H1 (cell line): ENCODE results near the gene VSTM2L. TPM values are rescaled to one million over a fixed set of nuclear protein-coding genes. Genes with fewer than 3 reads are reported as not detected.

ENCODE experiments used
- CTCF ChIA-PET: fragments of 300-600 bp; sonication (Branson Sonifier 250); formaldehyde crosslinking; loops from one replicate; lab custom pipeline; 2021; ENCODE audit not compliant: partially characterized antibody; lab: Charles Lee
- POLR2A ChIA-PET: fragments of 300-600 bp; sonication (Branson Sonifier 250); formaldehyde crosslinking; loops from one replicate; lab custom pipeline; 2021; ENCODE audit warnings: inconsistent platforms; ENCODE audit not compliant: partially characterized antibody; lab: Charles Lee
- DNase-seq, 2 experiments: peaks; one replicate each; pipeline versions ENCODE4 v3.0.0 to v3.0.0-alpha.2; 2010 to 2022; ENCODE audit warnings: low spot score in 2 of 2, low read depth in 1 of 2, mixed read lengths in 1 of 2
- FAIRE-seq: peaks from 2 replicates; lab custom pipeline; 2011; peaks lifted over from hg19 to GRCh38; lab: Jason Lieb, UNC
- H2AFZ ChIP-seq: 2 replicates; pipeline ENCODE4 v1.8.1; 2012; ENCODE audit warnings: low read length, inconsistent platforms
- H2AK5ac ChIP-seq: 2 replicates; pipeline ENCODE4 v1.6.1; 2013; ENCODE audit warnings: low read depth, low read length
- H2BK120ac ChIP-seq: replicated peaks from 2 replicates; pipeline ENCODE3; 2013; ENCODE audit warnings: low read depth, low read length, inconsistent platforms
- H2BK12ac ChIP-seq: 2 replicates; pipeline ENCODE4 v1.6.1; 2013; ENCODE audit warnings: low read depth, low read length
- H2BK15ac ChIP-seq: 2 replicates; pipeline ENCODE4 v1.6.1; 2013; ENCODE audit warnings: low read length
- H2BK20ac ChIP-seq: 2 replicates; pipeline ENCODE4 v1.6.1; 2013; ENCODE audit warnings: low read length
- H2BK5ac ChIP-seq: 2 replicates; pipeline ENCODE4 v1.6.1; 2013; ENCODE audit warnings: low read depth, low read length
- H3K14ac ChIP-seq: 2 replicates; pipeline ENCODE4 v1.6.1; 2013; ENCODE audit warnings: inconsistent platforms; ENCODE audit not compliant: insufficient read length
- H3K18ac ChIP-seq: 2 replicates; pipeline ENCODE4 v1.6.1; 2013; ENCODE audit warnings: low read length; ENCODE audit errors: extremely low read depth
- H3K23ac ChIP-seq: 2 replicates; pipeline ENCODE4 v1.6.1; 2013; ENCODE audit warnings: inconsistent platforms; ENCODE audit not compliant: insufficient read length
- H3K23me2 ChIP-seq: 2 replicates; pipeline ENCODE4 v1.6.1; 2013; ENCODE audit warnings: low read depth, low read length
- H3K27ac ChIP-seq: 2 replicates; pipeline ENCODE4 v1.6.1; 2011; ENCODE audit warnings: low read depth, low read length, inconsistent platforms
- H3K27me3 ChIP-seq, 4 experiments: replicated peaks in 1 of 4; 1 replicate in 1 of 4; 2 replicates in 3 of 4; pipeline versions ENCODE4 v1.6.1 to v1.8.1; 2011 to 2013; ENCODE audit warnings: low read length in 3 of 4, mild to moderate bottlenecking in 3 of 4, inconsistent platforms in 2 of 4, mixed read lengths in 2 of 4, moderate library complexity in 1 of 4; ENCODE audit not compliant: control insufficient read depth in 3 of 4, insufficient read depth in 3 of 4; ENCODE audit errors: extremely low read depth in 1 of 4
- H3K36me3 ChIP-seq, 4 experiments: 2 replicates each; pipeline versions ENCODE4 v1.6.1 to v1.8.1; 2011 to 2013; ENCODE audit warnings: mild to moderate bottlenecking in 4 of 4, low read length in 3 of 4, moderate library complexity in 2 of 4, control low read depth in 1 of 4, inconsistent platforms in 1 of 4; ENCODE audit not compliant: insufficient read depth in 4 of 4, control insufficient read depth in 2 of 4
- H3K4ac ChIP-seq: replicated peaks from 2 replicates; pipeline ENCODE3; 2013; ENCODE audit warnings: low read length, low read depth, mixed read lengths, inconsistent platforms; ENCODE audit not compliant: insufficient read length
- H3K4me1 ChIP-seq, 4 experiments: replicated peaks in 1 of 4; 1 replicate in 1 of 4; 2 replicates in 3 of 4; pipeline versions ENCODE4 v1.6.1 to v1.8.1; 2011 to 2013; ENCODE audit warnings: low read length in 3 of 4, inconsistent platforms in 2 of 4, mixed read lengths in 1 of 4; ENCODE audit not compliant: insufficient read depth in 4 of 4, control insufficient read depth in 3 of 4
- H3K4me2 ChIP-seq, 2 experiments: 2 replicates each; pipeline versions ENCODE4 v1.6.1 to v1.8.1; 2011 to 2013; ENCODE audit warnings: low read depth in 2 of 2, low read length in 2 of 2, control low read depth in 1 of 2, inconsistent platforms in 1 of 2, mild to moderate bottlenecking in 1 of 2; ENCODE audit not compliant: insufficient read depth in 1 of 2
- H3K4me3 ChIP-seq, 4 experiments: fragments of 200-600, 300-600 bp in 1 of 4; sonication (generic), shearing (Covaris generic), sonication (Bioruptor Twin) in 1 of 4; 2 replicates each; pipeline versions ENCODE4 v1.5.1 to v1.8.1; 2011 to 2016; ENCODE audit warnings: low read length in 4 of 4, low read depth in 3 of 4, control low read depth in 2 of 4, inconsistent platforms in 2 of 4, mild to moderate bottlenecking in 2 of 4, mixed read lengths in 1 of 4, moderate library complexity in 1 of 4; ENCODE audit not compliant: insufficient read depth in 2 of 4; ENCODE audit errors: extremely low read depth in 1 of 4
- H3K56ac ChIP-seq: replicated peaks from 2 replicates; pipeline ENCODE3; 2013; ENCODE audit warnings: low read depth, mild to moderate bottlenecking, mixed read lengths, low read length, inconsistent platforms; ENCODE audit not compliant: insufficient read length
- H3K79me1 ChIP-seq: 2 replicates; pipeline ENCODE4 v1.6.1; 2013; ENCODE audit warnings: low read depth, low read length, control low read depth
- H3K79me2 ChIP-seq, 2 experiments: 2 replicates each; pipeline versions ENCODE4 v1.6.1 to v1.8.1; 2012 to 2013; ENCODE audit warnings: low read length in 2 of 2, mild to moderate bottlenecking in 2 of 2, inconsistent platforms in 1 of 2; ENCODE audit not compliant: insufficient read depth in 2 of 2, control insufficient read depth in 1 of 2
- H3K9ac ChIP-seq, 4 experiments: replicated peaks in 1 of 4; 1 replicate in 1 of 4; 2 replicates in 3 of 4; pipeline versions ENCODE4 v1.6.1 to v1.8.1; 2011 to 2013; ENCODE audit warnings: low read depth in 3 of 4, low read length in 3 of 4, control low read depth in 2 of 4, mild to moderate bottlenecking in 2 of 4, moderate library complexity in 2 of 4, inconsistent platforms in 1 of 4; ENCODE audit errors: extremely low read depth in 1 of 4
- H3K9me3 ChIP-seq, 2 experiments: 2 replicates each; pipeline versions ENCODE4 v1.6.1 to v1.8.1; 2012 to 2013; ENCODE audit warnings: mild to moderate bottlenecking in 2 of 2, moderate library complexity in 2 of 2, control low read depth in 1 of 2, inconsistent platforms in 1 of 2, low read depth in 1 of 2, low read length in 1 of 2, mixed read lengths in 1 of 2; ENCODE audit not compliant: insufficient read depth in 2 of 2
- H4K20me1 ChIP-seq, 2 experiments: replicated peaks in 1 of 2; 2 replicates each; pipeline versions ENCODE3 to v1.8.1; 2011 to 2013; ENCODE audit warnings: inconsistent platforms in 2 of 2, low read length in 2 of 2, mild to moderate bottlenecking in 1 of 2; ENCODE audit not compliant: insufficient read depth in 2 of 2, control insufficient read depth in 1 of 2
- H4K5ac ChIP-seq: 2 replicates; pipeline ENCODE4 v1.6.1; 2013; ENCODE audit warnings: low read length, low read depth, mixed read lengths, inconsistent platforms; ENCODE audit not compliant: insufficient read length
- H4K8ac ChIP-seq: 2 replicates; pipeline ENCODE4 v1.8.0; 2013; ENCODE audit warnings: mild to moderate bottlenecking, moderate library complexity, low read length, inconsistent platforms; ENCODE audit not compliant: insufficient read depth; ENCODE audit errors: extremely low read depth
- H4K91ac ChIP-seq: replicated peaks from 2 replicates; pipeline ENCODE3; 2013; ENCODE audit warnings: low read length, mixed read lengths, inconsistent platforms; ENCODE audit not compliant: insufficient read length
- CREB1 ChIP-seq: IDR thresholded peaks from 2 replicates; pipeline ENCODE4 v1.6.1; 2012; ENCODE audit warnings: inconsistent platforms
- SIN3A ChIP-seq, 2 experiments: IDR thresholded peaks in 1 of 2; conservative IDR thresholded peaks in 1 of 2; 2 replicates each; pipeline ENCODE4 v1.6.1; 2011 to 2012; ENCODE audit warnings: low read length in 2 of 2, improper control_type of control experiment in 1 of 2, low read depth in 1 of 2, mild to moderate bottlenecking in 1 of 2
- WGBS, 2 experiments: shearing (Covaris generic) in 1 of 2; methylation state at CpG; one replicate each; pipeline versions ENCODE4 v1.1.6 to v1.1.7; 2013 to 2015; ENCODE audit warnings: low lambda C conversion rate in 2 of 2, mixed read lengths in 2 of 2, inconsistent platforms in 1 of 2, low coverage in 1 of 2, missing lambda C conversion rate in 1 of 2; ENCODE audit not compliant: insufficient replicate concordance in 2 of 2, insufficient coverage in 1 of 2, insufficient read length in 1 of 2; ENCODE audit errors: extremely low coverage in 1 of 2, missing lambda C conversion rate in 1 of 2; 5-methylcytosine and 5-hydroxymethylcytosine counted together
- polyA plus RNA-seq, 7 experiments: library from polyadenylated mRNA; depleted of rRNA in 3 of 7; stranded (reverse) in 5 of 7; unstranded in 2 of 7; fragments of >200 nt in 5 of 7; fragments of 200-250 nt in 2 of 7; gene quantifications; 1 replicate in 5 of 7; 2 replicates in 1 of 7; 4 replicates in 1 of 7; pipeline versions ENCODE4 v1.2.1 to v1.2.3, GENCODE V29; 2011 to 2013; ENCODE audit warnings: missing spikeins in 2 of 7, mixed read lengths in 2 of 7
- total RNA-seq: library from RNA; stranded (reverse); fragmentation: NEBNext Ultra II Directional; extraction: Animal tissue kit (Norgen Biotek cat#: 25700); gene quantifications from 2 replicates; pipeline ENCODE4 v1.2.1, GENCODE V29; 2021

Gene VSTM2L
- total and polyA plus RNA-seq, 2 of the 8 experiments (the other 6 are each of a cell fraction or from before 2014, with no cell fraction given): 1.3 to 3.2 TPM

- no peak overlapping the region for H2AFZ ChIP-seq
- 0 out of 4 replicates have a peak, but pooled peaks cover 0 to 4% of the 10 kb centered on the region in 2 experiments for H3K9me3 ChIP-seq
- CTCF ChIA-PET: interaction anchor here (0.6 to 4.6 kb wide), 6 partner anchors 10 to 96 kb away, joined by 3 to 19 read pairs (median 3); no protein-coding TSS in a partner anchor
- H4K8ac ChIP-seq: no peak overlapping the region
- no peak overlapping the region for H2BK5ac ChIP-seq
- peak in 1 of 2 experiments; percentile 11 for DNase-seq
- no peak for TF ChIP-seq SIN3A (conservative IDR thresholded peaks at IDR 0.05 in 1 of 2, IDR thresholded peaks at IDR 0.05 in 1 of 2; ENCODE audit: low read depth in 1 of 2, low read length in 2 of 2)
- no peak for TF ChIP-seq CREB1
- TF ChIP-seq, all 59 proteins: peak for 0
- H3K79me2 ChIP-seq: no peaks in the 10 kb centered on the region
- no peak overlapping the region for H2BK12ac ChIP-seq
- no peak overlapping the region for H2BK20ac ChIP-seq
- no peak overlapping the region for H3K4me3 ChIP-seq
- no peak overlapping the region for H4K91ac ChIP-seq
- H3K14ac ChIP-seq: no peak overlapping the region
- H3K23ac ChIP-seq: no peak overlapping the region
- H3K27me3 ChIP-seq: peaks cover 0 to 11% (median 2%) of the 10 kb centered on the region in 4 experiments; a peak in 2 of 7 replicates
- no peak overlapping the region for H3K4me2 ChIP-seq
- H3K36me3 ChIP-seq: no peaks in the 10 kb centered on the region
- no peak for FAIRE-seq
- H3K79me1 ChIP-seq: no peaks in the 10 kb centered on the region
- H3K18ac ChIP-seq: no peak overlapping the region
- H2BK15ac ChIP-seq: no peak overlapping the region
- no peak overlapping the region for H3K27ac ChIP-seq
- H3K4ac ChIP-seq: no peak overlapping the region
- H3K4me1 ChIP-seq: peaks cover 0 to 17% (median 4%) of the 10 kb centered on the region in 4 experiments; a peak in 5 of 7 replicates
- no peak overlapping the region for H2BK120ac ChIP-seq
- no peak overlapping the region for H2AK5ac ChIP-seq
- no peak overlapping the region for H3K9ac ChIP-seq
- H3K56ac ChIP-seq: no peak overlapping the region
- WGBS, 2 experiments: 89% methylated on average over 7 of the region's 7 CpGs; no CpG with 5 or more reads in 1 of the 2 experiments
- H4K5ac ChIP-seq: no peak overlapping the region
- POLR2A ChIA-PET: no interaction called here
- no peaks in the 10 kb centered on the region for H3K23me2 ChIP-seq
- H4K20me1 ChIP-seq: no peaks in the 10 kb centered on the region
Observed at GRCh38 chr20:37969949-37970855, 67.3 kb downstream of the VSTM2L start.
